Gastrocnemius medialis (tissue), 4 donors: ENCODE data around the gene RAX.

Experiments used
- CTCF ChIP-seq, 5 experiments: fragments of 450-650 bp in 3 of 5; fragments of 200-600 bp in 2 of 5; sonication (generic) in 2 of 5; IDR thresholded peaks in 4 of 5; conservative IDR thresholded peaks in 1 of 5; 1 replicate in 4 of 5; 2 replicates in 1 of 5; pipeline ENCODE4 v1.5.1; 2016 to 2019; ENCODE audit warnings: antibody characterized with exemption in 5 of 5, mild to moderate bottlenecking in 3 of 5, moderate library complexity in 3 of 5
- POLR2A ChIP-seq, 2 donors: fragments of 450-650 bp; IDR thresholded peaks; one replicate each; pipeline ENCODE4 v1.6.1; 2017; ENCODE audit warnings: antibody characterized with exemption in 2 of 2, mild to moderate bottlenecking in 2 of 2, moderate library complexity in 2 of 2

GRCh38 chr18:59282341-59282740 lies 9.1 kb upstream of the RAX start:
- TF ChIP-seq CTCF (IDR thresholded peaks at IDR 0.05 in 4 of 5, conservative IDR thresholded peaks at IDR 0.05 in 1 of 5) (no peak), POLR2A (IDR thresholded peaks at IDR 0.05) (no peak)
